ENCODE data around the gene TRIM67. TPM values are rescaled to one million over a fixed set of nuclear protein-coding genes. Genes with fewer than 3 reads are reported as not detected.
"Not testable (repeated sequence)": the region's sequence is repeated elsewhere in the genome, so short reads cannot be mapped to it uniquely, and the experiment has no call there.

The TRIM67 gene
- total RNA-seq, 1 experiment from 2014 or later: 0.06 TPM

GRCh38 chr1:231157311-231157710 lies 4.5 kb upstream of the TRIM67 start:
- CTCF ChIA-PET: no interaction called here
- TF ChIP-seq EZH2 (IDR thresholded peaks at IDR 0.05; ENCODE audit: borderline replicate concordance, low read depth, low read length, poor library complexity, severe bottlenecking) (no peak), CTCF (conservative IDR thresholded peaks at IDR 0.05; ENCODE audit: low read depth, low read length) (no peak)
- Histone ChIP-seq H3K4me1 (ENCODE audit: insufficient read depth, low read length, poor library complexity, severe bottlenecking) (peaks cover 5% of the 10 kb centered on the region), H3K9me3 (ENCODE audit: low read depth, low read length, poor library complexity, severe bottlenecking) (no peaks in the 10 kb centered on the region), H3K36me3 (ENCODE audit: insufficient read depth, low read length, poor library complexity, severe bottlenecking) (no peaks in the 10 kb centered on the region), H3K27ac (ENCODE audit: low read depth, low read length, poor library complexity, severe bottlenecking) (no peak overlapping the region), H3K4me3 (ENCODE audit: low read depth, low read length, poor library complexity, severe bottlenecking) (no peak overlapping the region), H3K27me3 (replicated peaks; ENCODE audit: insufficient read depth, low read depth, low read length, poor library complexity) (peaks cover 68% of the 10 kb centered on the region)
- BruUV-seq (replicated peaks): no TSS peak
- POLR2A ChIA-PET (ENCODE audit: low non-redundant PET): no interaction called here
- intact Hi-C loops (cut with micrococcal nuclease; ENCODE audit: unreplicated experiment): no loop called here
- no peak for DNase-seq (ENCODE audit: low spot score)

- H3K9me3 ChIP-seq (ENCODE audit: low read depth, low read length, poor library complexity, severe bottlenecking); H3K27ac ChIP-seq (ENCODE audit: low read depth, low read length, poor library complexity, severe bottlenecking); POLR2A ChIA-PET (ENCODE audit: low non-redundant PET); DNase-seq (ENCODE audit: low spot score); H3K36me3 ChIP-seq (ENCODE audit: insufficient read depth, low read length, poor library complexity, severe bottlenecking); BruUV-seq (replicated peaks); H3K4me3 ChIP-seq (ENCODE audit: low read depth, low read length, poor library complexity, severe bottlenecking); intact Hi-C loops (cut with micrococcal nuclease; ENCODE audit: unreplicated experiment); CTCF ChIA-PET: not testable (repeated sequence)
- peaks cover 14% of the 10 kb centered on the region for H3K4me1 ChIP-seq (ENCODE audit: insufficient read depth, low read length, poor library complexity, severe bottlenecking)
- H3K27me3 ChIP-seq (replicated peaks; ENCODE audit: insufficient read depth, low read depth, low read length, poor library complexity): peaks cover 76% of the 10 kb centered on the region
These were observed 3.7 kb upstream of the TRIM67 start for GRCh38 chr1:231158141-231158540.

- no TSS peak for BruUV-seq (replicated peaks)
- intact Hi-C loops (cut with micrococcal nuclease; ENCODE audit: unreplicated experiment): no loop called here
- Histone ChIP-seq H3K4me1 (ENCODE audit: insufficient read depth, low read length, poor library complexity, severe bottlenecking) (peaks cover 15% of the 10 kb centered on the region), H3K9me3 (ENCODE audit: low read depth, low read length, poor library complexity, severe bottlenecking) (no peaks in the 10 kb centered on the region), H3K36me3 (ENCODE audit: insufficient read depth, low read length, poor library complexity, severe bottlenecking) (no peaks in the 10 kb centered on the region), H3K27me3 (replicated peaks; ENCODE audit: insufficient read depth, low read depth, low read length, poor library complexity) (peaks cover 86% of the 10 kb centered on the region), H3K27ac (ENCODE audit: low read depth, low read length, poor library complexity, severe bottlenecking) (no peak overlapping the region), H3K4me3 (ENCODE audit: low read depth, low read length, poor library complexity, severe bottlenecking) (no peak overlapping the region)
- DNase-seq (ENCODE audit: low spot score): no peak
- no peak for TF ChIP-seq EZH2 (IDR thresholded peaks at IDR 0.05; ENCODE audit: borderline replicate concordance, low read depth, low read length, poor library complexity, severe bottlenecking)
- no peak for TF ChIP-seq CTCF (conservative IDR thresholded peaks at IDR 0.05; ENCODE audit: low read depth, low read length)
- POLR2A ChIA-PET (ENCODE audit: low non-redundant PET): no interaction called here
- CTCF ChIA-PET: no interaction called here
These were observed 2.5 kb upstream of the TRIM67 start for GRCh38 chr1:231159202-231159962.

Measured in A673 (cell line).